ENCODE results near the gene TNNT3.
"Not testable (repeated sequence)": the region's sequence is repeated elsewhere in the genome, so short reads cannot be mapped to it uniquely, and the experiment has no call there.

The TNNT3 gene

GRCh38 chr11:1919391-1920127, at the start of gene TNNT3:
Gene TNNT3, plus strand, starts transcription at chr11:1919703. Its CDS starts 3,172 bp downstream, at chr11:1922875.
- DNase-seq (ENCODE audit: low read depth in 2 of 3, low spot score in 1 of 3), result no peak

GRCh38 chr11:1870326-1870696, 49.2 kb upstream of the TNNT3 start:
- no peak for DNase-seq (ENCODE audit: low read depth in 2 of 3, low spot score in 1 of 3)

DNA sequence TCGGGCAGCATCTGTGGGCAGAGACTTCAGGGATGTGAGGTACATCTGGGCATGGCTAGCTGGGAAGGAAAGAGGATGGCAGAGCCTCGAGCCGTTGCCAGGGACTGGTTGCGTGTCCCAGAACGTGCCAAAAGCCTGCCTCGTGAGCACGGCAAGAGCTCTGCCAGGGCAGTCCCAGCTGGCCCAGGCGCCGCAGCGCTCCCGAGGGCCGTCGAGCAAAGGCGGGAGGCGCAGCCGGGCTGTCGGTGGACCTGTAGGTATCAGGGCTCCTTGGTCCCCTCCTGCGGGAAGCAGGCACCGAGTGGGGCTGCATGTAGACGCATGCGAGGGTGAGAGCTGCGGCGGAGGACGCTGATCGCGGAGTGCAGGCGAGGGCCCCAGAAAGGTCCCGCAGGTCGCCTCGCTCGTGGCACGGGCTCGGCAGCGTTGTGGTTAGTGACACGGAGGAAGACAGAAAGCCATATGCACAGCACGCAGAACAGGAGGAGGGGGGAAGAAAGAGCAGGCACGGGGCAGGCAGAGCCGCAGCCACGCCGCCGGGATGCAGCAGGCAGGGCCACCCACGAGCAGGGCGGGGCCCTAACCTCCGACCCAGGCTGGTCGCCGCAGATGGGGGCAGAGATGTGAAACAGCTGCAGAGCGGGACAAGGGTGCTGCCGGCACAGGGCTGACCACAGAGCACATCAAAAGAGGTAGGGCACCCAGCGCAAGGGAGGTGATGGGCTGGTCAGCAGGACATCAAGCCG, 48.6 kb upstream of the TNNT3 start:
- DNase-seq (ENCODE audit: low read depth in 2 of 3, low spot score in 1 of 3), result no peak

GRCh38 chr11:1871531-1871930, 48.0 kb upstream of the TNNT3 start:
- no peak for DNase-seq (ENCODE audit: low read depth in 2 of 3, low spot score in 1 of 3)

DNA sequence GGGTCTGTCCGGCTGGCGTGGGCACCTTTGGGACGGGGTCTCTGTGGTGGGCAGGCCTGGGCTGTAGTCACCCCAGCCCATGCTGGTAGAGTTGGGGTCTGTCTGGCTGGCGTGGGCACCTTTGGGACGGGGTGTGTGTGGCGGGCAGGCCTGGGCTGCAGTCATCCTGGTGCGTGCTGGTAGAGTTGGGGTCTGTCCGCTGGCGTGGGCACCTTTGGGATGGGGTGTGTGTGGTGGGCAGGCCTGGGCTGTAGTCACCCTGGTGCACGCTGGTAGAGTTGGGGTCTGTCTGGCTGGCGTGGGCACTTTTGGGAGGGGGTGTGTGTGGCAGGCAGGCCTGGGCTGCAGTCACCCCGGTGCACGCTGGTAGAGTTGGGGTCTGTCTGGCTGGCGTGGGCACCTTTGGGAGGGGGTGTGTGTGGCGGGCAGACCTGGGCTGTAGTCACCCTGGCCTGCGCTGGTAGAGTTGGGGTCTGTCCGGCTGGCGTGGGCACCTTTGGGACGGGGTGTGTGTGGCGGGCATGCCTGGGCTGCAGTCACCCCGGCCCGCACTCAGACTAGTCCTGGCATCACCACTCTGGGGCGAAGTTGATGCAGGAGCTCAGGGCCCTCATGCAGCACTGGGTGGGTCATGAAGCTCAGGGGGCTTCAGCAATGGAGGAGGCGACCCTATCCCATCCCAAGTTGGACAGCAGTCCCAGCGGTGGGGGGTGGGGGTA, 47.1 kb upstream of the TNNT3 start:
- no peak for DNase-seq (ENCODE audit: low read depth in 2 of 3, low spot score in 1 of 3)

- no peak for DNase-seq (ENCODE audit: low read depth in 2 of 3, low spot score in 1 of 3)
These were observed 46.3 kb upstream of the TNNT3 start for GRCh38 chr11:1873048-1873812.

DNA sequence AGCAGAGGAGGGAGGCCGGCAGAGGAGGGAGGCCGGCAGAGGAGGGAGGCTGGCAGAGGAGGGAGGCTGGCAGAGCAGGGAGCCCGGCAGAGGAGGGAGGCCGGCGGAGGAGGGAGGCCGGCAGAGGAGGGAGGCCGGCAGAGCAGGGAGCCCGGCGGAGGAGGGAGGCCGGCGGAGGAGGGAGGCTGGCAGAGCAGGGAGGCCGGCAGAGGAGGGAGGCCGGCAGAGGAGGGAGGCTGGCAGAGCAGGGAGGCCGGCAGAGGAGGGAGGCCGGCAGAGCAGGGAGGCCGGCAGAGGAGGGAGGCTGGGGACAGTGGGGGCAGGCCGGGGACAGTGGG, 45.7 kb upstream of the TNNT3 start:
- not testable (repeated sequence) for DNase-seq (ENCODE audit: low read depth in 2 of 3, low spot score in 1 of 3)

- not testable (repeated sequence) for DNase-seq (ENCODE audit: low read depth in 2 of 3, low spot score in 1 of 3)
These were observed 44.9 kb upstream of the TNNT3 start for GRCh38 chr11:1874441-1875092.

DNA sequence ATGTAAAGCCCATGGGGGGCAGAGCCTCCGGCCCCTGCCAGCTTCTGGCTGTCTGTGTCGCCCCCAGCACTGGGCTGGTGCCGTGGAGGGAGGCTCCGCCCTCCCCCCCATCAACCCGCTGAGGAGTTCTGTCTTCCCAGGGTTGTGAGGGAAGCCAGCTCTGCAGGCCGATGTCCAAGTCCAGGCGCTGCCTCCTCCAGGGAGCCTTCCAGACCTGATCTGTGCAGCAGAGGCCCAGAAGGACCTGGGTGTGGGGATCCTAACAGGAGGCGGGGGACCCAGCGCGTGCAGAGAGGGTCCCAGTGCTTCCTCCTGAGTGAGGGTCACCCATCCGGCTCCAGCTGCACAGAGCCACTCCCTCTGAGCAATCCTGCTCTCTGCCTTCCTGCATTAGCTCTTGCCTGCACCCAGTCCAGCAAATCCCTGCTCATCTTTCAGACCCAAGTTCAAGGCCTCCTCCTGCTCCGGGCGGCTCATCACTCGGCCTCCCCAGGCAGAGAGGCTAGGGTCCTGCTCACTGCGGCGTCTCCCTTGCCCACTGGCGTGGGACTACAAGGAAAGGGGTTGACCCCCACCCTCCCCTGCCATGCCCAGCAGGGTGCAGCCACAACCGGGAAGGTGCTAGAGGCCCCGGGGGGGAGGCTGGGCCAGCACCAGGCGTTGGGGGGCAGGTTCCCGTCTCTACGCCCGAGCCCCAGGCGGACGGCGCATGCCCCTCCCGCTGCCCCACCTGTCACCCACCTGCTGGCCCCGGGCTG, 44.2 kb upstream of the TNNT3 start:
- DNase-seq (ENCODE audit: low read depth in 2 of 3, low spot score in 1 of 3), result no peak

DNA sequence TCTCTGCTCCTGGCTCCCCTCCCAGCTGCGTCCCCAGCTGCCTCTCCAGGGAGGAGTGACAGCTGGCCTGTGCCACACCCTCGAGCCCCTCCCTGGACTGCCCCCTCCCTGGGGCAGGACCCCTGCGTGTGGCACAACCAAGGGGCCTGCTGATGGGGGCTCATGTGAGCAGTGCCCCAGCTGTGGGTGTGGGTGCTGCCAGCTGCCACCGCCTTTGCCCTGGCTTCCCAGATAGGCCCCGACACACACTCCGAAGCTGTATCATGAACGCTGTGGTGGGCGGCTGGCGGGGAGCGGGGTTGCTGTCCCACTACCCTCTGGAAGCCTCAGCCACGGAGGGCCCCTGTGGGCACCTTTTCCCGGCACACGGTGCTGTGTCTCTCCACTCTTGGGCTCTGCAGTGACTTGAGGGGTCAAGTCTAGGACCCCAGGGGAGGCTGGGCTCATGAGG, 43.6 kb upstream of the TNNT3 start:
- not testable (repeated sequence) for DNase-seq (ENCODE audit: low read depth in 2 of 3, low spot score in 1 of 3)

- no peak for DNase-seq (ENCODE audit: low read depth in 2 of 3, low spot score in 1 of 3)
These were observed 43.0 kb upstream of the TNNT3 start for GRCh38 chr11:1876361-1877063.

DNA sequence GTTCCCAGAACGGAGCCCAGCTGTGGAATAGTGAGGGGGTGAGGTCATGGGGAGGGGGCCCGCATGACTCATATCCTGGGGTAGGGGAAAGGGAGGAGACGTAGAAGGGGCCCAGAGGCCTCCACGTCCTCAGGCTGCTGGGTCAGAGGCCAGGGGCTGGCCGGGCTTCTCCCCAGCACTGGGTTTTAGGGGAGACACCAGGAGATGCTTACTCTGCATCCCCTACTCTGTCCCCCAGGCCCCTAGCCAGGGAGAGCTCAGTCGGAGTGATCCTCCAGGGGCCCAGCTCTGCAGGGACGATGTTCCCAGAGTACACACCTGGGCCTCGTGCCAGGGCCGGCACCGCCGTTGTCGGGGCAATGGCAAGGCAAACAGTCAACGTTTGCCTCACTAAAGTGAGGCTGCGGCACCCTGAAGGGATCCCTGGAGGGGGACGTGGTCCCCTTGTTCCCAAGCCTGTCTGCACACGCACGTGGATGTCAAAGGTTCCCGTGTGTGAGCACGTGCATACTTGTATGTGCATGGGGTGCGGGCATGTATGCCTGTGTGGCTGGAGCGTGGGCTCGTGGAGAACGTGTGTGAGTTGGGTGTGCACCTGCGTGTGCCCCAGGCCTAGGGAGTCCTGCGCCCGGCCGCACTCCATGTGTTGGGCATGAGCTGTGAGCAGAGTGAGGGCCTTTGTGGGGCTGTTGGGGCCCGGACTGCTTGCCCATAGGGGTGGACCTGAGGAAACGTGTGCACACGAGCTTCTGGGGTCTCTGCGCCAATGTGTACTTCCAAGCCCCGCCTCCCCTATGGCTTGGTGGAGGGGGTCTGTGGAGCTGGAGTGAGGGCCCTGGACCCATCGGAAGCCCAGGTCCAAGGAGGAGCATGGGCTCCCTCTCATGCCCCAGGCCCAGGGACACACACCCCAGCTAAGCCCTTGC, 42.0 kb upstream of the TNNT3 start:
- DNase-seq (ENCODE audit: low read depth in 2 of 3, low spot score in 1 of 3), result no peak

GRCh38 chr11:1878137-1879031, 41.1 kb upstream of the TNNT3 start:
- DNase-seq (ENCODE audit: low read depth in 2 of 3, low spot score in 1 of 3), result no peak

DNA sequence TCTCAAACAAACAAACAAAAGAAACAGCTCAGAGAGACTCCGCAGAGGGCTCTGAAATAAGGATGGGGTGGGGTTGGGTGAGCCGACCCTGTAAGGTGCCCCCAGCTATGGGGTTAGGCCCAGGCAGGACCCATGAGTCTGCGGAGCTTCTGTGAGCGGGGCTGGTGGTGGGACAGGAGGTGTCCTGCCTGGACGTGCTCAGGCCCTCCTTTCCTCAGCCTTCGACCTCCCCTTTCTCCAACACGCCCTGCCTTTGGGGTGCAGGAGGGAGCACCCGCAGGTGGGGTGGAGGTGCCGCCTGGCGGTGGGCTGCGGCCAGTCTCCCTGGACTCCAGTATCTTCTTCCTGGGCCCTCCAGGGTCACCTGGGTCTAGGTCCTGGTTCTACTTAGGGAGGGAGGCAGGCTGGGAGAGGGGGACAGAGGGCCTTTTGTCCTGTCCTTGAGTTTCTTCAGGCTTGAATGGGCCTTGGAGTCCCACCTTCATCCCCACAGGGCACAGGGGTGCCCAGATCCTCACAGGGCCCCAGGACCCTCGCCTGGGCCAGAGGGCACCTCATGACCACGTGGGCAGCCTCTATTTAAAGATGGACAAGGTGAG, 40.1 kb upstream of the TNNT3 start:
- no peak for DNase-seq (ENCODE audit: low read depth in 2 of 3, low spot score in 1 of 3)

DNA sequence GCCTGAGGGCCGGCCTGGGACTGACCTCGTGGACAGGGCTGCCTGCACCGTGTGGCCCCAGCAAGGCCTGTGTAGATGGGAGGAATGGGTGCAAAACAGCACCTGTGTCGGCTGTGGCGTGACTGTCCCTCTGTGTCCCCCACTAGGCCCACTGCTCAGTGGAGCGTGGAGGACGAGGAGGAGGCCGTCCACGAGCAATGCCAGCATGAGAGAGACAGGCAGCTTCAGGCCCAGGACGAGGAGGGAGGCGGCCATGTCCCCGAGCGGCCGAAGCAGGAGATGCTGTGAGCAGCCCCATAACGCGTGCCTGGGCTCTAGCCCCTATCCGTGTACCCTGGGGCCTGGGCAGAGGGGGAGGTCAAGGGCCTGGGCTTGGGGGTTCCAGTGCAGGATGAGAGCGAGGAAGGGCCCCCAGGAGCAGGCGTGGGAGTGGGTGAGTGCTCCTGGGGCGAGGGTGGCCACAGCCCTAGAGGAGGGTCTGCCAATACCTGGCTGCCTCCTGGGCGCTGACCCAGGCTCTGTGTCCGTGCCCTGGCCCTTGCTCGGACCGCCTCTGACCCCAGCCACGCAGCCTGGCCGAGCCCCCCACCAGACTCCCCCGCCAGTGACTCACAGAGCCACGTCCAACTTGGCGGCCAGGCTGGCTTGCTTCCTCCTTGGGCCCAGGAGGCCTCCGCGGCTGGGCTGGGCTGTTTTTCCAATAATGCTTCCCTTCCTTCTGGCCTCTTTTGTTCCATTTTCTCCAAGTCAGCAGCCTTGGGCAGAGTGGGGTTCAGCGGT, 39.4 kb upstream of the TNNT3 start:
- DNase-seq (ENCODE audit: low read depth in 2 of 3, low spot score in 1 of 3), result no peak

- no peak for DNase-seq (ENCODE audit: low read depth in 2 of 3, low spot score in 1 of 3)
These were observed 38.6 kb upstream of the TNNT3 start for GRCh38 chr11:1880746-1881441.

Measured in stimulated activated CD4-positive, alpha-beta T cell treated with anti-CD3 and anti-CD28 coated beads, Interleukin-12 subunit alpha, Interleukin-12 subunit beta, amount 100 ng/mL, for 48 hours (primary cell).